Testis (tissue), 2 donors: ENCODE measurements around the gene ATP1A1.

ENCODE experiments used
- CTCF ChIP-seq, 3 experiments: fragments of 450-650 bp in 2 of 3; fragments of 200-600 bp in 1 of 3; sonication (generic) in 1 of 3; IDR thresholded peaks; one replicate each; pipeline ENCODE4 v1.5.1; 2016 to 2019; ENCODE audit warnings: antibody characterized with exemption in 3 of 3, mild to moderate bottlenecking in 2 of 3, moderate library complexity in 1 of 3
- POLR2A ChIP-seq: fragments of 450-650 bp; IDR thresholded peaks from one replicate; pipeline ENCODE4 v1.6.1; 2017; ENCODE audit warnings: antibody characterized with exemption, mild to moderate bottlenecking, moderate library complexity

- TF ChIP-seq CTCF (IDR thresholded peaks at IDR 0.05) = no peak
- no peak for TF ChIP-seq POLR2A
Observed at GRCh38 chr1:116408803-116409720, 36.0 kb downstream of the ATP1A1 start.
